ENCODE data around the gene SLC25A28. TPM values are rescaled to one million over a fixed set of nuclear protein-coding genes. Genes with fewer than 3 reads are reported as not detected.

The SLC25A28 gene
- total RNA-seq, 2 donors from 2014 or later, result 15.5 to 17.5 TPM

DNA sequence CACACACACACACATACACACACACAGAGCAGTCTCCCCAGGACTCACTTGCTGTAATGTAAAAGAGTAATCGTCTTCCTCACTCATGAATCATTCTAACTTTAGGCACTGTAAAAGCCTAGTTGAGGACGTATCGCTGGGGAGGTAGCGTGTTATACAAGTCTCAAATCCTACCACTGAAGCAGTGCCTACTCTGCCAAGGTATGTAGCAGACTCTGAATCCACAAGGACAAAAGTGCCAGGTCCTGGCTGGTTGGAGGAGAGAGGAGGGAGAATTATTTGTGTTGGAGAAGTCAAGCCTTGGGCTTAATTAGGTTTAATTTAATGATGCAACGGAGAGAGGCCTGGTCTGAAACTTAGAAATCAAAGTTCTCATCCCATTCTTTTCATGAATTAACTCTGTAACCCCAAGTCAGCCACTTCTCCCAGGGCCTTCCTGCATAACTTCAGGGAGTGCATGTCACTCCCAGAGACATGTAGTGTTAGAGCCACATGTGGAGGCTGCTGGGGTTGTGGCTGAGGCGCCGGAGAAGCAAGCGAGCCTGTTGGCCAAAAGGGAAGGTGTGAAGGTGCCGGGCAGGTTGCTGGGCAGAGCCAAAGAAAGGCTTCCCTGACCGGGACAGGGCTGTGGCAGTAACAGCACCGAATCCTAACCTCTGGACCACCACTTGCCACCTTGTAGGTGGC, 50.8 kb downstream of the SLC25A28 start:
- no peaks in the 10 kb centered on the region for H3K27me3 ChIP-seq
- no peak overlapping the region for H3K4me3 ChIP-seq
- TF ChIP-seq, protein P1, sequence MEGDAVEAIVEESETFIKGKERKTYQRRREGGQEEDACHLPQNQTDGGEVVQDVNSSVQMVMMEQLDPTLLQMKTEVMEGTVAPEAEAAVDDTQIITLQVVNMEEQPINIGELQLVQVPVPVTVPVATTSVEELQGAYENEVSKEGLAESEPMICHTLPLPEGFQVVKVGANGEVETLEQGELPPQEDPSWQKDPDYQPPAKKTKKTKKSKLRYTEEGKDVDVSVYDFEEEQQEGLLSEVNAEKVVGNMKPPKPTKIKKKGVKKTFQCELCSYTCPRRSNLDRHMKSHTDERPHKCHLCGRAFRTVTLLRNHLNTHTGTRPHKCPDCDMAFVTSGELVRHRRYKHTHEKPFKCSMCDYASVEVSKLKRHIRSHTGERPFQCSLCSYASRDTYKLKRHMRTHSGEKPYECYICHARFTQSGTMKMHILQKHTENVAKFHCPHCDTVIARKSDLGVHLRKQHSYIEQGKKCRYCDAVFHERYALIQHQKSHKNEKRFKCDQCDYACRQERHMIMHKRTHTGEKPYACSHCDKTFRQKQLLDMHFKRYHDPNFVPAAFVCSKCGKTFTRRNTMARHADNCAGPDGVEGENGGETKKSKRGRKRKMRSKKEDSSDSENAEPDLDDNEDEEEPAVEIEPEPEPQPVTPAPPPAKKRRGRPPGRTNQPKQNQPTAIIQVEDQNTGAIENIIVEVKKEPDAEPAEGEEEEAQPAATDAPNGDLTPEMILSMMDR (IDR thresholded peaks at IDR 0.05), result no peak
- no peak overlapping the region for H3K27ac ChIP-seq
- no peaks in the 10 kb centered on the region for H3K36me3 ChIP-seq
- no peak for DNase-seq (ENCODE audit: low spot score)
- H3K4me1 ChIP-seq, result no peaks in the 10 kb centered on the region
- no peaks in the 10 kb centered on the region for H3K9me3 ChIP-seq

DNA sequence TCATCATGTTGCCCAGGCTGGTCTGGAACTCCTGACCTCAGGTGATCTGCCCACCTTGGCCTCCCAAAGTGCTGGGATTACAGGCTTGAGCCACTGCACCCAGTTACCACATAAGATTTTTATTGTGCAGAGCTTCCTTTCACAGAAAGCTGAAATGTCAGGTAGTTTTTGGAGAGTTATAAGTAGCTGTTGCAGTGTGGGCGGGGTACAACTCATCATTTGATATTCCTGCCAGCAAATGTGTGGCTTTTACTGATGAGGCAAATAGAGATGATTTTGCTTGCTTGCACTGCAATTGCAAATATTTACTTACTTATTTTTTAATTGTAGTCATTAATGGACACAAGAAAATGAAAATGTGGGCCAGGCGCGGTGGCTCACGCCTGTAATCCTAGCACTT, 55.1 kb downstream of the SLC25A28 start:
- no peak for DNase-seq (ENCODE audit: low spot score)
- TF ChIP-seq, protein P1 (IDR thresholded peaks at IDR 0.05), result no peak
- Histone ChIP-seq H3K4me3 (no peak overlapping the region), H3K4me1 (no peaks in the 10 kb centered on the region), H3K27me3 (no peaks in the 10 kb centered on the region), H3K9me3 (no peaks in the 10 kb centered on the region), H3K36me3 (no peaks in the 10 kb centered on the region), H3K27ac (no peak overlapping the region)

DNA sequence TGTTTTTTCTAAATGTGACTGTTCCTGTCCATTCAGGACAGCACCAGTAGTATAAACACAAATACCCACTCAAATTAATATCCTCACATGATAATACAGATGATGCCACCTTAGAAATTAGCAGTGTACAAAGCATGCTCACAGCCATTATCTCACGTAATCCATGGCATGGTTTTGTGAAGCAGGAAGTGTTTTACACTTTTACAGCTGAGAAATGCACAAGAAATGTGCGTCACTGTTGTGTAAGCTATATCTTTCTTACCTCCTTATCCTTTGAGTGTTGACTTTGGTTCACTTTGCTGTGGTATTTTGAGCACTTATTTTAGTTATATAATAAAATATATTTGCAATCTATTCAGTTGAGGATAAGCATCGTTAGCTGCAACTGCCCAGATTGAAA, 55.9 kb downstream of the SLC25A28 start:
- TF ChIP-seq, protein P1 (IDR thresholded peaks at IDR 0.05), result no peak
- H3K4me1 ChIP-seq, result no peaks in the 10 kb centered on the region
- H3K36me3 ChIP-seq, result no peaks in the 10 kb centered on the region
- no peaks in the 10 kb centered on the region for H3K9me3 ChIP-seq
- no peak overlapping the region for H3K4me3 ChIP-seq
- DNase-seq (ENCODE audit: low spot score), result no peak
- no peaks in the 10 kb centered on the region for H3K27me3 ChIP-seq
- no peak overlapping the region for H3K27ac ChIP-seq

DNA sequence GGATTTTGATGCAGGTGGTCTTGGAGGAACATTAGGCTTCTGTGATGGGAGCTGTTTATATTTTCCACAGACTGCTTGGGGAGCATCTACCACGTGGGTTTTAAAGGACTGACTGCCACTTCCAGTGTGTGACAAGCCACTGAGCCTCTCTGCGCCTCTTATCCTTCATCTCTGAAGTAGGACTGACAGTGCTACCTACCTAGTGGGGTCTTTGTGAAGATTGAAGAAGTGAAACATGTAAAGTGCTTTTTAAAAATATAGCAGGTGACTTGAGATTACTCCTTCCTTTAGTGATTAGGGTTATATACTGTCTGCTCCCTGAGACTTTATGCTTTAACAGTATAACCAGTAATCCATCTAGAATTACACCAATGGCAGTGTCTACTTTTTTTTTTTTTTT, 57.6 kb downstream of the SLC25A28 start:
- no peak for DNase-seq (ENCODE audit: low spot score)
- TF ChIP-seq, protein P1 (IDR thresholded peaks at IDR 0.05), result no peak
- Histone ChIP-seq H3K27me3 (no peaks in the 10 kb centered on the region), H3K9me3 (no peaks in the 10 kb centered on the region), H3K27ac (no peak overlapping the region), H3K4me3 (no peak overlapping the region), H3K36me3 (no peaks in the 10 kb centered on the region), H3K4me1 (no peaks in the 10 kb centered on the region)

Other genes with a start within 250 kb of the SLC25A28 start
- 100 to 1,000 TPM; 289 to 443 TPM for gene GOT1, start 189.8 kb downstream of the SLC25A28 start, total RNA-seq
- not detected for gene NKX2-3, start 87.5 kb downstream of the SLC25A28 start, total RNA-seq
- gene ENTPD7, start 39.1 kb upstream of the SLC25A28 start, total RNA-seq, result 1 to 10 TPM; 3.5 to 3.7 TPM
- 10 to 100 TPM; 18.4 to 26.4 TPM for gene COX15, start 111.7 kb upstream of the SLC25A28 start, total RNA-seq
- 10 to 100 TPM; 29.0 to 37.5 TPM for gene CUTC, start 111.8 kb upstream of the SLC25A28 start, total RNA-seq
- under 1 TPM; 0.15 to 0.28 TPM for gene ABCC2, start 162.2 kb upstream of the SLC25A28 start, total RNA-seq